Memory B cell (primary cell): ENCODE results near the gene LRR1.

Source experiments
- ATAC-seq: fragments of 150-1000 bp; cut with Tn5 transposase; 2 replicates; pipeline ENCODE4 v1.10.0; 2021; ENCODE audit warnings: low read depth, mild to moderate bottlenecking, moderate library complexity
- DNase-seq, 2 donors: peaks; one replicate each; pipeline ENCODE4 v3.0.0; 2022; ENCODE audit warnings: low spot score in 2 of 2
- H3K27ac Mint-ChIP-seq: one replicate; pipeline ENCODE4 v1.8.0; 2022; ENCODE audit warnings: mild to moderate bottlenecking, moderate library complexity, mixed read lengths
- H3K27me3 Mint-ChIP-seq: one replicate; pipeline ENCODE4 v1.8.0; 2022; ENCODE audit warnings: mixed read lengths
- H3K36me3 Mint-ChIP-seq: one replicate; pipeline ENCODE4 v1.8.0; 2022; ENCODE audit warnings: mild to moderate bottlenecking, mixed read lengths
- H3K4me1 Mint-ChIP-seq: one replicate; pipeline ENCODE4 v1.8.0; 2022; ENCODE audit warnings: mixed read lengths
- H3K4me3 Mint-ChIP-seq: one replicate; pipeline ENCODE4 v1.8.0; 2022; ENCODE audit warnings: mild to moderate bottlenecking, moderate library complexity, mixed read lengths
- H3K9me3 Mint-ChIP-seq: one replicate; pipeline ENCODE4 v1.8.0; 2022; ENCODE audit warnings: mixed read lengths

Gene LRR1, protein sequence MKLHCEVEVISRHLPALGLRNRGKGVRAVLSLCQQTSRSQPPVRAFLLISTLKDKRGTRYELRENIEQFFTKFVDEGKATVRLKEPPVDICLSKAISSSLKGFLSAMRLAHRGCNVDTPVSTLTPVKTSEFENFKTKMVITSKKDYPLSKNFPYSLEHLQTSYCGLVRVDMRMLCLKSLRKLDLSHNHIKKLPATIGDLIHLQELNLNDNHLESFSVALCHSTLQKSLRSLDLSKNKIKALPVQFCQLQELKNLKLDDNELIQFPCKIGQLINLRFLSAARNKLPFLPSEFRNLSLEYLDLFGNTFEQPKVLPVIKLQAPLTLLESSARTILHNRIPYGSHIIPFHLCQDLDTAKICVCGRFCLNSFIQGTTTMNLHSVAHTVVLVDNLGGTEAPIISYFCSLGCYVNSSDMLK

DNA sequence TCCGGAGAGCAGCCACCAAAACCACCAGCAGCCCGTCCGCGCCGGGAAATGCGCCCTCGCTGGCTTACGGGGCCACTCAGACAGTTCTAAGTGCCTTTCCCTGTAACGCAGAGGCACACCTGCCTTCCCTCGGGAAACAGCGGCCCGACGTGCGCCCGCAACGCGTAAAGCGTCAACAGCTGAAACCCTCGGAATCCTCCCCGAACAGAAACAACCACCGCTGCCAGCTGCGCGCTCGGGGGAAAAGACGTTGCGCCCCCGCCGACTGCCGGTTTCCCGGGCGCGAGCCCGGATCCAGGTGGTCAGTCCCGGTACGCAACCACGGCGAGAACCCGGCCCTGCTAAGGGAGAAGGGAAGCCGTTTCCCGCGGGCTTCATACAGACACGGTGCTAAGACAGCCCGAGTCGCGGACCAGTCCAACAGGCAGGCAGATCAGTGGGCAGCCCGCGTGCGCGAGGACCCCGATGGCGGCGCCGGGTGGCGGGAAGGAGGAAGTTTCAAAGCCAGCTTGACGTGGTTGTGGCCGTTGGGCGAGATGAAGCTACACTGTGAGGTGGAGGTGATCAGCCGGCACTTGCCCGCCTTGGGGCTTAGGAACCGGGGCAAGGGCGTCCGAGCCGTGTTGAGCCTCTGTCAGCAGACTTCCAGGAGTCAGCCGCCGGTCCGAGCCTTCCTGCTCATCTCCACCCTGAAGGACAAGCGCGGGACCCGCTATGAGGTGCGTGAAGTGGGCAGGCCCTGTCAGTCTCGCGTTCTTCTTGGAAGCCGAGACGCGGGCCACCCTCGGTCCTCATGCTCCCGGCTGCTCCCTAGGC, at the start of gene LRR1:
Gene LRR1 (plus strand): TSS at position 456 of the 816 bp plus-strand sequence. CDS start 81 bp downstream, at position 537.
- no peaks in the 10 kb centered on the region for H3K9me3 Mint-ChIP-seq
- peak within 1 kb of the TSS; percentile 97 for H3K4me3 Mint-ChIP-seq
- H3K4me1 Mint-ChIP-seq: peaks cover 20% of the 10 kb centered on the region
- peak within 1 kb of the TSS; percentile 98 for H3K27ac Mint-ChIP-seq
- peak; percentile 68 for ATAC-seq
- no peaks in the 10 kb centered on the region for H3K36me3 Mint-ChIP-seq
- DNase-seq: peak; percentile 92 to 100
- H3K27me3 Mint-ChIP-seq: no peaks in the 10 kb centered on the region

DNA sequence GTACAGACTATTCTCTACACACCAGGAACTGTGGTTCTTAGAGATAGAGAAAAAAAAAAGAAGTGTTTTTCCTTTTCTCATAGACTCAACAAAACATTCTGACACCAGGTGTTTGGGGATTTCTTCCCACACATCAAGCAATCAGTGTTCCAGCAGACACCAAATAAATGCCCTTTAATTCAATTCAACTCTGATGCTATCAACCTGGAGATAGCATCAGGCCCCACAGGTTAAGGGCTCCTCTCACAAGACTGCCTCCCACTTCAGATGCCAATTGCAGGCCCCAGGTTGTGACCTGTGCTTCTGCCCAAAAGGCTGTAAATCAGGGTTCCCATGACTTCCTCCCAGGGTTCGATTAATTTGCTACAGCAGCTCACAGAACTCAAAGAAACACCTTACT, 49.3 kb upstream of the LRR1 start:
- H3K4me3 Mint-ChIP-seq: no peak overlapping the region
- peaks cover 2% of the 10 kb centered on the region for H3K27me3 Mint-ChIP-seq
- H3K27ac Mint-ChIP-seq: no peak overlapping the region
- H3K36me3 Mint-ChIP-seq: no peaks in the 10 kb centered on the region
- peaks cover 1% of the 10 kb centered on the region for H3K9me3 Mint-ChIP-seq
- DNase-seq: no peak
- H3K4me1 Mint-ChIP-seq: no peaks in the 10 kb centered on the region
- ATAC-seq: no peak

DNA sequence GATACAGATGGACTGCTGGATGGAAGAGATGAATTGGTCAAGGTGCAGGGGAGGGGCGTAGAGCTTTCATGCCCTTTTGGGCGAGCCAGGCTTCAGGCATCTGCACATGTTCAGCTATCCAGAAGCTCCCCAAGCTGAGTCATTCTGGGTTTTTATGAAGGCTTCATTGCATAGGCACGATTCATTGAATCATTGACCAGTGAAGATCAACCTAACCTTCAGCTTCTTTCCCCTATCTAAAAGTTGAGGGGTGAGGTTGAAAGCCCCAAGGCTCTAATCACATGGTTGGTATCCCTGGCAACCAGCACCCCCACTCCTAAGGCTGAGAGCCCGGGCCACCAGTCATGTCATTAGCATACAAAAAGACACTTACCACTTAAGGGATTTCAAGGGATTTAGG, 48.9 kb upstream of the LRR1 start:
- no peak overlapping the region for H3K27ac Mint-ChIP-seq
- H3K9me3 Mint-ChIP-seq: peaks cover 1% of the 10 kb centered on the region
- no peaks in the 10 kb centered on the region for H3K36me3 Mint-ChIP-seq
- H3K4me1 Mint-ChIP-seq: no peaks in the 10 kb centered on the region
- DNase-seq (no peak), ATAC-seq (no peak)
- peaks cover 2% of the 10 kb centered on the region for H3K27me3 Mint-ChIP-seq
- no peak overlapping the region for H3K4me3 Mint-ChIP-seq

DNA sequence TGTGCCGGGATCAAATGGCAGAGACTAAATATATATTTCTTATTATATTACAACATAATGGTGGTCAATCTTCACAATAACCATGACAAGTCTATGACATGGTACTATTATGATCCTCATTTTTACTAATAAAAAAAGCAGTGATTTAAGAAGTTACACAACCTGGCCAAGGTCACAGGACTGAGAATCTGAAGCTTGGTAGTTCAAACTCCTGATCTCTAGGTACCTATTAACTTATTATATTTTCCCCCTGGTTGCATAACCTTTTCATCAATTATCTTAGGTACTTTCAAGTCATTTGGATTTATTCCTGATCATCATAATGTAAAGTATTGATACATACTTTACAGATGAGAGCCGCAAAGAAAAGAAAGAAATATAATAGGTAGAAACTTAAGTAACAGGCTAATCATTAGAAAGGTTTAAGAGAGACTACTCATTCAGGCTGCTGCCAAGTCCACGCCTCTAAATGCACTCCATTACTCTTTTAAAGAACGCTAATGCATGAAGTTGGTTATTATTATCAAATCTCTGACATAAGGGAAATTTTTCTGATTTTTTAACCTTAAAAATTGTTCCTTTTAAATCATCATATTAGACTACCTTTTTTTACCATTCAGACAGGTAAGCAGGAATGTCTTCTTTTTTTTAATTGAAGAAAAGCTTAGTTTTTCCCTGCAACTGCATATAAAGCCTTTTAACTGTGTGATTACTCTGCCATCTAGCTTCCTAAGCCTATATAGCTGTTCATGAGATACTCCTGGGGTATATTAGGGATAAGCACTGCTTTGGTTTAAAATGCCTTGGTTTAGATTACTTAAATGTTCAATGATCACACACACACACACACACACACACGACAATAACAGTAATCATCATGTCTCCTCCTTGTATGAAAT, 48.2 kb upstream of the LRR1 start:
- no peak overlapping the region for H3K4me3 Mint-ChIP-seq
- H3K27me3 Mint-ChIP-seq: peaks cover 2% of the 10 kb centered on the region
- H3K4me1 Mint-ChIP-seq: no peaks in the 10 kb centered on the region
- H3K9me3 Mint-ChIP-seq: peaks cover 1% of the 10 kb centered on the region
- H3K27ac Mint-ChIP-seq: no peak overlapping the region
- no peak for DNase-seq
- no peak for ATAC-seq
- H3K36me3 Mint-ChIP-seq: no peaks in the 10 kb centered on the region

DNA sequence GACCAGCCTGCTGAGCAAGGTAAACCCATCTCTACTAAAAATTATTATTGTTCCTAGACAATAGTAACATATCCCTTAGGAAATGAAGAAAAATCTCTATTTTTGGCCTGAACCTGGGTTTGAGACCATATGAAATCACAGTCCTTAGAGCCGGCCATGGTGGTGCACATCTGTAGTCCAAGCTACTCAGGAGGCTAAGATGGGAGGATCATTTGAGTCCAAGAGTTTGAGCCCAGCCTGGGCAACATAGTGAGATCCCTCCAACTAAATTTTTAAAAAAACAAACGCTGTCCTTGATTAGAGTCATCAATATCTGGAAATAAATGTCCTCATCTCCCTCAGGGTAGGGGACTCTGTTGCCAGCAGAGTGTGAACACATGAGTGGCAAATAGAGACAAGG, 47.2 kb upstream of the LRR1 start:
- H3K36me3 Mint-ChIP-seq: no peaks in the 10 kb centered on the region
- no peak overlapping the region for H3K4me3 Mint-ChIP-seq
- H3K9me3 Mint-ChIP-seq: peaks cover 1% of the 10 kb centered on the region
- DNase-seq (no peak), ATAC-seq (no peak)
- no peak overlapping the region for H3K27ac Mint-ChIP-seq
- H3K4me1 Mint-ChIP-seq: no peaks in the 10 kb centered on the region
- peaks cover 2% of the 10 kb centered on the region for H3K27me3 Mint-ChIP-seq

DNA sequence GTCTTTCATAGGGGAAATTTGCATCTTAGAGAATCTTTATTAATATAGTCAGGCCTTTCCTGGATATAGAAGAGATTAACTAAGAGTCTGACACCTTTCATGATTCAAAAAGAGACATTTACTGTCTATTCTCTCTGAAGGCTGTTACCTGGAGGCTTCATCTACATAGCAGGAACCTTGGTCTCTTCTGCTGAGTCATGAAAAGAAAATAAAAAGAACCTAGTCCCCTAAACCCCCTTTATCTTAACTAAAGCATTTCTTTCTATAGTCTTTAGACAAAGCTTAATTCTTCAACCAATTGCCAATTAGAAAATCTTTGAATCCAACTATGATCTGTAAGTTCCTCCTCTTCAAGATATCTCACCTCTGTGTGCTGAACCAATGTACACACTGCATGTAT, 45.6 kb upstream of the LRR1 start:
- Mint-ChIP-seq H3K27me3 (peaks cover under 1% of the 10 kb centered on the region), H3K27ac (no peak overlapping the region), H3K4me1 (no peaks in the 10 kb centered on the region), H3K4me3 (no peak overlapping the region), H3K9me3 (peaks cover under 1% of the 10 kb centered on the region), H3K36me3 (no peaks in the 10 kb centered on the region)
- DNase-seq (no peak), ATAC-seq (no peak)

DNA sequence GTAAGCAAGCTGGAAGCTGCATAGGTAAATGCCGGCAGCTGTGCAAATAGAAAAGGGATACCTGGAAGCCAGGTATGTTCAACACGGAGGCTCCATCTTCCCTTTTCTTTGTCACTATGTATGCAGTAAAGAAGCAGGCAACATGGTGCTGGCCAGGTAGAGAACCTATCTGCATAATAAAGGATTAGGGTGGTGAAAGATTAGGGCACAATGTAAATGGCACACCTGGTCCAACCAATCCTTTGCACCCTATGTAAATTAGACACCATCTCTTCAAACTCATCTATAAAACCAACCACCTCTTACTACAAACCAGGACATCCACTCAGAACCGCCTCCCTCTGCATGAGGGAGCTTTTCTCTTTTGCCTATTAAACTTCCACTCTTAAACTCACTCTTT, 44.8 kb upstream of the LRR1 start:
- DNase-seq: no peak
- Mint-ChIP-seq H3K9me3 (no peaks in the 10 kb centered on the region), H3K27me3 (no peaks in the 10 kb centered on the region), H3K36me3 (no peaks in the 10 kb centered on the region), H3K4me3 (no peak overlapping the region), H3K4me1 (no peaks in the 10 kb centered on the region), H3K27ac (no peak overlapping the region)
- no peak for ATAC-seq

DNA sequence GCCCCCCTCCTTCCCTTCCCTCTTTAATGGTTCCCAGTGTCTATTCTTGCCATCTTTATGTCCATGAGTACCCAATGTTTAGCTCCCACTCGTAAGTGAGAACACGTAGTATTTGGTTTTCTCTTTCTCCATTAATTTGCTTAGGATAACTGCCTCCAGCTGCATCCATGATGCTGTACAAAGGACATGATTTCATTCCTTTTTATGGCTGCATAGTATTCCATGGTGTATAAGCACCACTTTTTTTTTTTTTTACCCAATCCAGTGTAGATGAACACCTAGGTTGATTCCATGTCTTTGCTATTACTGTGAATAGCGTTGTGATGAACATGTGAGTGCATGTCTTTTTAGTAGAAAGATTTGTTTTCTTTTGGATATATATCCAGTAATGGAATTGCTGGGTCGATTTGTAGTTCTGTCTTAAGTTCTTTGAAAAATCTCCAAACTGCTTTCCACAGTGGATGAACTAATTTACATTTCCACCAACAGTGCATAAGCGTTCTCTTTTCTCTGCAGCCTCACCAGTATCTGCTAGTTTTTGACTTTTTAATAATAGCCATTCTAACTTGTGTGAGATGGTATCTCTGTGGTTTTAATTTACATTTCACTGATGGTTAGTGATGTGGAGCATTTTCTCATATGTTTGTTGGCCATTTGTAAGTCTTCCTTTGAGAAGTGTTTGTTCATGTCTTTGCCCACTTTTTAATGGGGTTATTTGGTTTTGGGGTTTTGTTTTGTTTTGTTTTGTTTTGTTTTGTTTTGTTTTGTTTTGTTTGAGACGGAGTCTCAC, 38.6 kb upstream of the LRR1 start:
- H3K27me3 Mint-ChIP-seq: peaks cover 5% of the 10 kb centered on the region

DNA sequence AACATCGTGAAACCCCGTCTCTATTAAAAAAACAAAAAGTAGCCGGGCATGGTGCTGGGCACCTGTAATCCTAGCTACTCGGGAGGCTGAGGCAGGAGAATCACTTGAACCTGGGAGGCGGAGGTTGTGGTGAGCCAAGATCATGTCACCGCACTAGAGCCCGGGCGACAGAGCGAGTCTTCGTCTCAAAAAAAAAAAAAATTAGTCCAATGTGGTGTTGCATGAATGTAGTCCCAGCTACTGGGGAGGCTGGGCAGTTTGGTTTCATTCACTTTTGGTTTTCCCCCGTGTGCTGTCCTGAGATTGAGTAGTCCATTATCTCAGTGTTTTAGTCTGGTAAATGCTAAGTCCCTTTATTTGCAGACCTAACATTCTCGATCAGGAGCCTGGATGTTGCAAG, 32.0 kb upstream of the LRR1 start:
- no peak overlapping the region for H3K27ac Mint-ChIP-seq
- ATAC-seq (no peak), DNase-seq (no peak)
- peaks cover 2% of the 10 kb centered on the region for H3K9me3 Mint-ChIP-seq
- H3K4me1 Mint-ChIP-seq: no peaks in the 10 kb centered on the region
- peaks cover 2% of the 10 kb centered on the region for H3K27me3 Mint-ChIP-seq
- H3K4me3 Mint-ChIP-seq: no peak overlapping the region
- peaks cover 8% of the 10 kb centered on the region for H3K36me3 Mint-ChIP-seq

More for the DNA sequence above, 38.6 kb upstream of the LRR1 start:
- H3K27ac Mint-ChIP-seq: no peak overlapping the region
- no peak for DNase-seq
- ATAC-seq: no peak
- no peak overlapping the region for H3K4me3 Mint-ChIP-seq
- H3K9me3 Mint-ChIP-seq: peaks cover 2% of the 10 kb centered on the region
- H3K36me3 Mint-ChIP-seq: peaks cover 2% of the 10 kb centered on the region
- peaks cover 2% of the 10 kb centered on the region for H3K4me1 Mint-ChIP-seq

DNA sequence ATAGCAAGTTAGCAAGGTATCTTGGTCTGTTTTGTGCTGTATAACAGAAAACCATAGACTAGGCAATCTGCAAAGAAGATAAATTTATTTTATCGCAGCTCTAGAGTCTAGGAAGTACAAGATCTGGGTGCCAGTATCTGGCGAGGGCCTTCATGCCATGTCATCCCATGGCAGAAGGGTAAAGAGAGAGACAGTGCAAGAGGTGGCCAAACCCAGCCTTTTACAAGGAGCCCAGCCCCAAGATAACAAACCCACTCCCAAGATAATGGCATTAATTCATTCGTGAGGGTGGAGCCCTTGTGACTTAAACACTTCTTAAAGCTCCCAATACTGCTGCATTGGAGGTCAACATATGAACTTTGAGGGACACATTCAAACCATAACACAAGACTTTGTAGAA, 29.5 kb upstream of the LRR1 start:
- no peak overlapping the region for H3K27ac Mint-ChIP-seq
- H3K4me3 Mint-ChIP-seq: no peak overlapping the region
- no peaks in the 10 kb centered on the region for H3K9me3 Mint-ChIP-seq
- H3K27me3 Mint-ChIP-seq: no peaks in the 10 kb centered on the region
- no peak for ATAC-seq
- DNase-seq: no peak
- peaks cover 13% of the 10 kb centered on the region for H3K36me3 Mint-ChIP-seq
- H3K4me1 Mint-ChIP-seq: no peaks in the 10 kb centered on the region

DNA sequence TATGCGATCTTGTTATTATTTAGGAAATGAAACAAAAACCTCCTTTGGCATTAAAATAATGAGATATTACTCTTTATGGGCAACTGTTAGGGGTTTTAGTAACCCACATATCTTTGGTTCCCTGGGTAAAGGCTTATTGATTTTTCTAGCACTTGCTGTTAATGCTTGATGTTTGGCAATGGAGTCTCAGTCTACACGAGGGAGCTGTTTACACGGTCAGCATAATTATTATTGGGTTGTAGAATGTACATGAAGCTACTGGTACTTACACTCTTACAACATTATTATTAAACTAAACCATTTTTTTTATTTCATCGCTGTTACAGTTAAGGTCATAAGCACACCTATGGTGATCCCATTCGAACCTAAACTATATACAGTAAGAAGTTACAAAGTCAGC, 24.7 kb upstream of the LRR1 start:
- Mint-ChIP-seq H3K4me3 (no peak overlapping the region), H3K9me3 (no peaks in the 10 kb centered on the region), H3K4me1 (no peaks in the 10 kb centered on the region), H3K27me3 (no peaks in the 10 kb centered on the region), H3K36me3 (peaks cover 27% of the 10 kb centered on the region), H3K27ac (no peak overlapping the region)
- no peak for DNase-seq
- ATAC-seq: no peak

DNA sequence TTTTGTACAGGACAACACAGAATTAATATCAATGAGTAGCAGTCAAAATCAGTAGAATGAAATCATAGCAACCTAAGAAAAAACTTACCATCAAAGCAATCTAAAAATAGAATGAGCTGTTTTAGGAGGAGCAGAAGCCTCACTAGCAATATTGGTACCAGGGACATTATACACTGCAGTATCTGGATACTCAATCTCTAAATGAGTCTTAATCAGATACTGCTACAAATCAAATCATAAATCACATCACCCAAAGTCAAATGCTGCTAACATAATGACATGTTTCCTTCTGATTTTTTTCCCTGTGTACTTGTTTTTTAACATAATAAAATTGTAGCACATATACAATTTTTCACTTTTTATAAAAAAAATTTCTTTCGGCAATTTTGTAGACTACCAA, 20.6 kb upstream of the LRR1 start:
- no peak overlapping the region for H3K27ac Mint-ChIP-seq
- ATAC-seq (no peak), DNase-seq (no peak)
- H3K4me1 Mint-ChIP-seq: peaks cover 18% of the 10 kb centered on the region
- peaks cover 27% of the 10 kb centered on the region for H3K36me3 Mint-ChIP-seq
- H3K27me3 Mint-ChIP-seq: no peaks in the 10 kb centered on the region
- H3K4me3 Mint-ChIP-seq: no peak overlapping the region
- no peaks in the 10 kb centered on the region for H3K9me3 Mint-ChIP-seq

DNA sequence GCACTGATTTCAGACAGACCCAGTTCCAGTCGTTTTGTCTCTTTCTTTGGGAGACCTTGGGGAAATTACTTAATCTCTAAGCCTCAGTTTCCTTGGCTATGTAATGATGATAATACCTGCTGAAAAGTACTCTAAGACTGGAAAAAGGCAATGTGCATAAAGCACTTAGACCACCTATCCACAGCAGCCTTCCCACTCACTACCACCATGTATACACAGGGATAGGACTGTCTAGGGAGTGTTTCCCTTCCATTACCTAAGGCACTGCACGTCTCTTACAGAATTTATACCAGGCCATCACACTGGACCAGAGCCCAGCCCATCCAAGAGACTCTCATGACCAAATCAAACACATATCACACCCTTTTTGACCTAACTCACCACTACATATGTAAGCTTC, 18.9 kb upstream of the LRR1 start:
- Mint-ChIP-seq H3K27me3 (no peaks in the 10 kb centered on the region), H3K9me3 (no peaks in the 10 kb centered on the region), H3K4me1 (peaks cover 25% of the 10 kb centered on the region), H3K36me3 (peaks cover 18% of the 10 kb centered on the region), H3K4me3 (no peak overlapping the region), H3K27ac (no peak overlapping the region)
- no peak for ATAC-seq
- DNase-seq: no peak
